HCT116 (cell line): ENCODE measurements around the gene SLC24A5.

Experiments
- EGR1 ChIP-seq: IDR thresholded peaks from 2 replicates; pipeline ENCODE4 v1.6.1; 2012; ENCODE audit warnings: low read depth
- EZH2 ChIP-seq: fragments of 200-600 bp; sonication (generic); IDR thresholded peaks from 2 replicates; pipeline ENCODE4 v1.6.1; 2017; ENCODE audit warnings: antibody characterized with exemption, mixed run types
- POLR2A ChIP-seq: IDR thresholded peaks from 2 replicates; pipeline ENCODE4 v1.7.0; 2011; ENCODE audit warnings: borderline replicate concordance; ENCODE audit not compliant: insufficient read depth, insufficient read length; ENCODE audit errors: extremely low read depth
- SIN3A ChIP-seq: IDR thresholded peaks from 2 replicates; pipeline ENCODE4 v1.6.1; 2012; ENCODE audit warnings: low read depth
- TF ChIP-seq, protein P1 (sequence below), 3 experiments: fragments of 200-600 bp in 1 of 3; sonication (generic) in 1 of 3; IDR thresholded peaks in 2 of 3; conservative IDR thresholded peaks in 1 of 3; 2 replicates each; pipeline ENCODE4 v1.5.1; 2012 to 2017; ENCODE audit warnings: low read depth in 2 of 3, low read length in 2 of 3, antibody characterized with exemption in 1 of 3, borderline replicate concordance in 1 of 3, control low read depth in 1 of 3, mild to moderate bottlenecking in 1 of 3, mixed read lengths in 1 of 3, mixed run types in 1 of 3, moderate library complexity in 1 of 3; ENCODE audit not compliant: insufficient read depth in 1 of 3

DNA sequence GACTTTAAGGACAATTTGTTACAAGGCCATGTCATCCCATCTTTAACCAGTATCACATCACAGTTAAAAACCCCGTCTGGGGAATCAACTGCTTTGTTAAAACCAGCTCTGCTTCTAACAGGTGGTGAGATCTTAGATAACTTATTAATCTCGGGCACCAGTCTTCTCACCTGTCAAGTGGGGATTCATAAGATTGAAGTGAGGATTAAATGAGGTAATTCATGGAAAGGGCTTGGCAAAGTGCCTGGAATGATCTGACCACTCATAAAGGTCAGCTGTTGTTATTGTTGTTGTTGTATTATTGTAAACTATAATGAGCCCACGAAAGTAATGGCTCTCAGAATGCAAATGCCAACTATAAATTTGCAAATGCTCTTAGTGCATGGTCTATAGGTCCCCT lies 30.1 kb upstream of the SLC24A5 start:
- TF ChIP-seq, protein P1, sequence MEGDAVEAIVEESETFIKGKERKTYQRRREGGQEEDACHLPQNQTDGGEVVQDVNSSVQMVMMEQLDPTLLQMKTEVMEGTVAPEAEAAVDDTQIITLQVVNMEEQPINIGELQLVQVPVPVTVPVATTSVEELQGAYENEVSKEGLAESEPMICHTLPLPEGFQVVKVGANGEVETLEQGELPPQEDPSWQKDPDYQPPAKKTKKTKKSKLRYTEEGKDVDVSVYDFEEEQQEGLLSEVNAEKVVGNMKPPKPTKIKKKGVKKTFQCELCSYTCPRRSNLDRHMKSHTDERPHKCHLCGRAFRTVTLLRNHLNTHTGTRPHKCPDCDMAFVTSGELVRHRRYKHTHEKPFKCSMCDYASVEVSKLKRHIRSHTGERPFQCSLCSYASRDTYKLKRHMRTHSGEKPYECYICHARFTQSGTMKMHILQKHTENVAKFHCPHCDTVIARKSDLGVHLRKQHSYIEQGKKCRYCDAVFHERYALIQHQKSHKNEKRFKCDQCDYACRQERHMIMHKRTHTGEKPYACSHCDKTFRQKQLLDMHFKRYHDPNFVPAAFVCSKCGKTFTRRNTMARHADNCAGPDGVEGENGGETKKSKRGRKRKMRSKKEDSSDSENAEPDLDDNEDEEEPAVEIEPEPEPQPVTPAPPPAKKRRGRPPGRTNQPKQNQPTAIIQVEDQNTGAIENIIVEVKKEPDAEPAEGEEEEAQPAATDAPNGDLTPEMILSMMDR (IDR thresholded peaks at IDR 0.05 in 2 of 3, conservative IDR thresholded peaks at IDR 0.05 in 1 of 3; ENCODE audit: borderline replicate concordance in 1 of 3, insufficient read depth in 1 of 3, low read depth in 2 of 3, low read length in 2 of 3): no peak
- TF ChIP-seq EGR1 (no peak), EZH2 (no peak), SIN3A (no peak), POLR2A (no peak)
